Panc1 (cell line): ENCODE data around the gene BTN3A1. TPM values are rescaled to one million over a fixed set of nuclear protein-coding genes. Genes with fewer than 3 reads are reported as not detected.

ENCODE experiments used
- ATAC-seq: fragments of 200-7000 bp; cut with Tn5 transposase; 2 replicates; pipeline ENCODE4 v1.9.1; 2020; ENCODE audit warnings: mild to moderate bottlenecking, moderate library complexity
- BruUV-seq: library from RNA; stranded (reverse); fragments of 400-500 nt; replicated peaks from 2 replicates; lab custom pipeline; 2021; lab: Mats Ljungman, UMichigan
- CTCF ChIA-PET: fragments of 300-600 bp; sonication (Branson Sonifier 250); formaldehyde crosslinking; loops from one replicate; lab custom pipeline; 2022; ENCODE audit warnings: antibody characterized with exemption; lab: Charles Lee
- POLR2A ChIA-PET: fragments of 300-600 bp; sonication (Branson Sonifier 250); formaldehyde crosslinking; loops from one replicate; lab custom pipeline; 2022; ENCODE audit warnings: antibody characterized with exemption; lab: Charles Lee
- DNase-seq: peaks from one replicate; pipeline ENCODE4 v3.0.0-alpha.2; 2010; ENCODE audit warnings: low read depth, low spot score
- H3K27ac ChIP-seq: 2 replicates; pipeline ENCODE4 v1.5.1; 2011; ENCODE audit warnings: mild to moderate bottlenecking, low read length, inconsistent platforms
- H3K27me3 ChIP-seq: fragments of 200-500 bp; sonication (Bioruptor generic); 2 replicates; pipeline ENCODE4 v1.6.0; 2014; ENCODE audit warnings: low read length, inconsistent platforms; ENCODE audit not compliant: control insufficient read depth, insufficient read depth
- H3K36me3 ChIP-seq: fragments of 200-500 bp; sonication (Bioruptor generic); 2 replicates; pipeline ENCODE4 v1.5.1; 2014; ENCODE audit warnings: inconsistent platforms, mild to moderate bottlenecking, low read length, moderate library complexity; ENCODE audit not compliant: control insufficient read depth, insufficient read depth
- H3K4me1 ChIP-seq: 2 replicates; pipeline ENCODE4 v1.5.1; 2011; ENCODE audit warnings: inconsistent platforms, mild to moderate bottlenecking, low read length, moderate library complexity; ENCODE audit not compliant: control insufficient read depth, insufficient read depth
- H3K4me3 ChIP-seq, 2 experiments: 2 replicates each; pipeline ENCODE4 v1.5.1; 2011 to 2012; ENCODE audit warnings: low read depth in 2 of 2, low read length in 2 of 2, mild to moderate bottlenecking in 2 of 2, inconsistent platforms in 1 of 2, moderate library complexity in 1 of 2
- H3K9me3 ChIP-seq: fragments of 200-500 bp; sonication (Bioruptor generic); 2 replicates; pipeline ENCODE4 v1.5.1; 2014; ENCODE audit warnings: low read depth, mild to moderate bottlenecking, inconsistent platforms, low read length, moderate library complexity; ENCODE audit not compliant: control insufficient read depth, insufficient read depth
- POLR2AphosphoS5 ChIP-seq: IDR thresholded peaks from 2 replicates; pipeline ENCODE4 v1.6.1; 2012; ENCODE audit warnings: mild to moderate bottlenecking, low read depth, low read length, moderate library complexity
- REST ChIP-seq, 2 experiments: IDR thresholded peaks; 2 replicates each; pipeline ENCODE4 v1.6.1; 2011 to 2012; ENCODE audit warnings: low read depth in 2 of 2, control low read depth in 1 of 2, low read length in 1 of 2, mild to moderate bottlenecking in 1 of 2, moderate library complexity in 1 of 2; ENCODE audit not compliant: insufficient read depth in 1 of 2
- SIN3A ChIP-seq: IDR thresholded peaks from 2 replicates; pipeline ENCODE4 v1.6.1; 2012; ENCODE audit warnings: low read depth, mild to moderate bottlenecking, low read length, moderate library complexity, borderline replicate concordance; ENCODE audit not compliant: insufficient read depth
- TCF7L2 ChIP-seq: IDR thresholded peaks from 2 replicates; pipeline ENCODE4 v1.6.1; 2011; ENCODE audit warnings: mild to moderate bottlenecking, low read depth, low read length, inconsistent platforms
- in situ Hi-C: cut with HindIII; loops from 2 replicates; pipeline ENCODE4 v1.10.0; 2016; ENCODE audit warnings: low sequenced_read_pairs, low pct_unique_long_range_greater_than_20kb
- intact Hi-C: fragments of 100-400 bp; cut with micrococcal nuclease; formaldehyde crosslinking; loops from one replicate; pipeline ENCODE4 v1.10.0; 2022; ENCODE audit not compliant: unreplicated experiment
- total RNA-seq: library from RNA; stranded (reverse); gene quantifications from one replicate; pipeline ENCODE4 v1.2.1, GENCODE V29; 2021; ENCODE audit not compliant: unreplicated experiment
- TF ChIP-seq, protein P1 (sequence below): fragments of 450-650 bp; IDR thresholded peaks from 2 replicates; pipeline ENCODE4 v1.5.1; 2017; ENCODE audit warnings: mild to moderate bottlenecking

Gene BTN3A1
- total RNA-seq, 1 experiment from 2014 or later = 5.0 TPM

GRCh38 chr6:26362093-26362835 lies 39.8 kb upstream of the BTN3A1 start:
- POLR2A ChIA-PET = no interaction called here
- ATAC-seq = no peak
- Histone ChIP-seq H3K4me3 (no peak overlapping the region), H3K27ac (no peak overlapping the region), H3K36me3 (no peaks in the 10 kb centered on the region), H3K9me3 (no peaks in the 10 kb centered on the region), H3K27me3 (no peaks in the 10 kb centered on the region), H3K4me1 (peaks cover 4% of the 10 kb centered on the region)
- BruUV-seq = no TSS peak
- in situ Hi-C loops (no loop called here), intact Hi-C loops (no loop called here)
- DNase-seq = no peak
- CTCF ChIA-PET = no interaction called here
- TF ChIP-seq SIN3A (no peak), POLR2AphosphoS5 (no peak), TCF7L2 (no peak), REST (IDR thresholded peaks at IDR 0.05; ENCODE audit: insufficient read depth in 1 of 2, low read depth in 2 of 2, low read length in 1 of 2) (no peak)
- TF ChIP-seq, protein P1, sequence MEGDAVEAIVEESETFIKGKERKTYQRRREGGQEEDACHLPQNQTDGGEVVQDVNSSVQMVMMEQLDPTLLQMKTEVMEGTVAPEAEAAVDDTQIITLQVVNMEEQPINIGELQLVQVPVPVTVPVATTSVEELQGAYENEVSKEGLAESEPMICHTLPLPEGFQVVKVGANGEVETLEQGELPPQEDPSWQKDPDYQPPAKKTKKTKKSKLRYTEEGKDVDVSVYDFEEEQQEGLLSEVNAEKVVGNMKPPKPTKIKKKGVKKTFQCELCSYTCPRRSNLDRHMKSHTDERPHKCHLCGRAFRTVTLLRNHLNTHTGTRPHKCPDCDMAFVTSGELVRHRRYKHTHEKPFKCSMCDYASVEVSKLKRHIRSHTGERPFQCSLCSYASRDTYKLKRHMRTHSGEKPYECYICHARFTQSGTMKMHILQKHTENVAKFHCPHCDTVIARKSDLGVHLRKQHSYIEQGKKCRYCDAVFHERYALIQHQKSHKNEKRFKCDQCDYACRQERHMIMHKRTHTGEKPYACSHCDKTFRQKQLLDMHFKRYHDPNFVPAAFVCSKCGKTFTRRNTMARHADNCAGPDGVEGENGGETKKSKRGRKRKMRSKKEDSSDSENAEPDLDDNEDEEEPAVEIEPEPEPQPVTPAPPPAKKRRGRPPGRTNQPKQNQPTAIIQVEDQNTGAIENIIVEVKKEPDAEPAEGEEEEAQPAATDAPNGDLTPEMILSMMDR = no peak

GRCh38 chr6:26362836-26363220 lies 39.2 kb upstream of the BTN3A1 start:
- Histone ChIP-seq H3K36me3 (no peaks in the 10 kb centered on the region), H3K9me3 (no peaks in the 10 kb centered on the region), H3K4me1 (peaks cover 4% of the 10 kb centered on the region), H3K27me3 (no peaks in the 10 kb centered on the region), H3K27ac (no peak overlapping the region; the same call in 1 of the 2 replicates), H3K4me3 (no peak overlapping the region)
- ATAC-seq (no peak), DNase-seq (no peak)
- ChIA-PET POLR2A (no interaction called here), CTCF (no interaction called here)
- in situ Hi-C loops (no loop called here), intact Hi-C loops (no loop called here)
- TF ChIP-seq, protein P1 = no peak
- TF ChIP-seq SIN3A (no peak), POLR2AphosphoS5 (no peak), REST (IDR thresholded peaks at IDR 0.05; ENCODE audit: insufficient read depth in 1 of 2, low read depth in 2 of 2, low read length in 1 of 2) (no peak), TCF7L2 (no peak)
- no TSS peak for BruUV-seq
